ENCODE results near the gene TIGD6. TPM values are rescaled to one million over a fixed set of nuclear protein-coding genes. Genes with fewer than 3 reads are reported as not detected.

The TIGD6 gene
- total RNA-seq, 4 donors from 2014 or later, result 0.62 to 3.0 (median 2.3) TPM

DNA sequence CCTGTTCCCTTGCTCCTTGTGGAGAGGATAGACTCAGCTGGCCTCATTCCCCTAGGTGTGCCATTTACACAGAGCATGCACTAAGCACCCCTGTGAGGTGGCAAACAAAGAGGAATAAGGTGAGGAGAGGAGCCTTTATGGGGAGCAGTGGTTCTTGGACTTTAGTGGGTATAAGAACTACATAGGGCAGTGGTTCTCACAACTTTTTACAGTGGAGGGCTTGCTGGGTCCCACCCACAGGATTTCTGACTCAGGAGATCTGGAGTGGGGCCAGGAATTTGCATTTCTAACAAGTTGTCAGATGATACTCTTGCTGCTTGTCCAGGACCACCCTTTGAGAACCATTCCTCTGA is 43.9 kb upstream of the TIGD6 start:
- H3K36me3 ChIP-seq, result peaks cover 0 to 99% of the 10 kb centered on the region in 2 donors
- DNase-seq (no peak), ATAC-seq (no peak)
- peaks cover 35 to 36% of the 10 kb centered on the region in 2 donors for H3K4me1 ChIP-seq
- in situ Hi-C loops (cut with MboI; ENCODE audit: low sequenced_read_pairs in 4 of 4) (loop anchor here in 1 of 4 donors (25.0 kb wide), 1 partner anchor 168 kb away; no protein-coding TSS in a partner anchor), intact Hi-C loops (cut with DNase I; ENCODE audit: low total_unique reads) (no loop called here)
- H3K9me3 ChIP-seq, result no peaks in the 10 kb centered on the region
- H3K4me3 ChIP-seq, result no peak overlapping the region
- no peaks in the 10 kb centered on the region for H3K27me3 ChIP-seq
- no peak overlapping the region for H3K27ac ChIP-seq
- TF ChIP-seq POLR2A (IDR thresholded peaks at IDR 0.05), result no peak
- TF ChIP-seq, protein P1, sequence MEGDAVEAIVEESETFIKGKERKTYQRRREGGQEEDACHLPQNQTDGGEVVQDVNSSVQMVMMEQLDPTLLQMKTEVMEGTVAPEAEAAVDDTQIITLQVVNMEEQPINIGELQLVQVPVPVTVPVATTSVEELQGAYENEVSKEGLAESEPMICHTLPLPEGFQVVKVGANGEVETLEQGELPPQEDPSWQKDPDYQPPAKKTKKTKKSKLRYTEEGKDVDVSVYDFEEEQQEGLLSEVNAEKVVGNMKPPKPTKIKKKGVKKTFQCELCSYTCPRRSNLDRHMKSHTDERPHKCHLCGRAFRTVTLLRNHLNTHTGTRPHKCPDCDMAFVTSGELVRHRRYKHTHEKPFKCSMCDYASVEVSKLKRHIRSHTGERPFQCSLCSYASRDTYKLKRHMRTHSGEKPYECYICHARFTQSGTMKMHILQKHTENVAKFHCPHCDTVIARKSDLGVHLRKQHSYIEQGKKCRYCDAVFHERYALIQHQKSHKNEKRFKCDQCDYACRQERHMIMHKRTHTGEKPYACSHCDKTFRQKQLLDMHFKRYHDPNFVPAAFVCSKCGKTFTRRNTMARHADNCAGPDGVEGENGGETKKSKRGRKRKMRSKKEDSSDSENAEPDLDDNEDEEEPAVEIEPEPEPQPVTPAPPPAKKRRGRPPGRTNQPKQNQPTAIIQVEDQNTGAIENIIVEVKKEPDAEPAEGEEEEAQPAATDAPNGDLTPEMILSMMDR (IDR thresholded peaks at IDR 0.05 in 4 of 5, conservative IDR thresholded peaks at IDR 0.05 in 1 of 5), result no peak

DNA sequence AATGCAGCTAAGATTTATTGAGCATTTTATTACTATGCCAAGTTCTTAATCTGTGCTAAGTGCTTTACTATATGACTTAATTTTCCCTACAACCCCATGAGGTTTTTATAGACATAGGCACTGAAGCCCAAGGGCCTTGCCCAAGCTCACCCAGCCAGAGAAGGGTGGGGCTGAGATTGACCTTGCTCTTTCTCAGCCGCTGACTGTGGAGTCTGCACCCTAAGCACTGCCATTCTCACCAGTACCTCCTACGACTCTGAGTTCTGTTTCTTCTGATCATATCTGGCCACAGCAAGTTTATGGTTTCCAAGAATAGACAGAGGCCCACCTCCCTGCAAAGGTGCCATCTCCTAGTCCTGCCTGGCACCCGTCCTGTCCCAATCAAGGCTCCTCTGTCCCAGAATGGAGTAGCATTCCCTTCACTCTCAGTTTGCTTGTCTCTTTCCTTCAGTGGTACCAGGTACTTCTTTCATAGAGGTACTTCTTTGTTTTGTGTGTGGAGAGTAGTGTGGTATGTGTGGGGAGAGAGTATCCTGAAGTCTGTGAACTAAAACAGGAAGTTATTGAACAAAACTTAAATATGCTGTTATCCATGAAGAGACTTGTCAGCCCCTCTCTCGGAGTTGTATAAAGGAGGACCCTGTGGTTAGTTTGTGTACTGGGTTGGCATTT is 43.3 kb upstream of the TIGD6 start:
- Histone ChIP-seq H3K27ac (peak overlapping the region in 3 of 4 donors; percentile 45 to 57 (median 53)), H3K4me1 (peaks cover 35 to 36% of the 10 kb centered on the region in 2 donors), H3K27me3 (no peaks in the 10 kb centered on the region), H3K9me3 (no peaks in the 10 kb centered on the region), H3K36me3 (peaks cover 0 to 98% of the 10 kb centered on the region in 2 donors), H3K4me3 (no peak overlapping the region)
- intact Hi-C loops (cut with DNase I; ENCODE audit: low total_unique reads) (no loop called here), in situ Hi-C loops (cut with MboI; ENCODE audit: low sequenced_read_pairs in 4 of 4) (loop anchor here in 1 of 4 donors (25.0 kb wide), 1 partner anchor 169 kb away; no protein-coding TSS in a partner anchor)
- TF ChIP-seq, protein P1 (IDR thresholded peaks at IDR 0.05 in 4 of 5, conservative IDR thresholded peaks at IDR 0.05 in 1 of 5), result no peak
- TF ChIP-seq POLR2A (IDR thresholded peaks at IDR 0.05), result no peak
- no peak for DNase-seq
- ATAC-seq, result peak in 1 of 2 donors; percentile 78

DNA sequence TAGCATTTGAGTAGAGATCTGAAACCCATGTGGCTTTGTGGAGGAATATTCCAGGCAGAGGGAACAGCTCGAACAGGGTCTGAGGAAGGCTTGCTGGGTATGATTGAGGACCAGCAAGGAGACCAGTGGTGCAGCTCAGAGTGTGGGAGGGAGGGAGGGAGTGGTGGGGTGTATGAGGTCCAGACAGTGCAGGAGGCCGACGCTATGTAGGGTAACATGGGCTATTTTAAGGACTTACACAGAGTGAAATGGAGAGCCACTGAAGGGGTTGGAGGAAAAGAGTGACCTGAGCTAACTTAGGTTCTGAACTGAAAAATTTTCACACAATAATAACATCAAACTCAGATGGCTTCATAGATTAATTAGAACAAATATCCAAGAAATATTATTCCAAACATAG is 42.0 kb upstream of the TIGD6 start:
- intact Hi-C loops (cut with DNase I; ENCODE audit: low total_unique reads), result no loop called here
- TF ChIP-seq, protein P1 (IDR thresholded peaks at IDR 0.05 in 4 of 5, conservative IDR thresholded peaks at IDR 0.05 in 1 of 5), result no peak
- TF ChIP-seq POLR2A (IDR thresholded peaks at IDR 0.05), result no peak

DNA sequence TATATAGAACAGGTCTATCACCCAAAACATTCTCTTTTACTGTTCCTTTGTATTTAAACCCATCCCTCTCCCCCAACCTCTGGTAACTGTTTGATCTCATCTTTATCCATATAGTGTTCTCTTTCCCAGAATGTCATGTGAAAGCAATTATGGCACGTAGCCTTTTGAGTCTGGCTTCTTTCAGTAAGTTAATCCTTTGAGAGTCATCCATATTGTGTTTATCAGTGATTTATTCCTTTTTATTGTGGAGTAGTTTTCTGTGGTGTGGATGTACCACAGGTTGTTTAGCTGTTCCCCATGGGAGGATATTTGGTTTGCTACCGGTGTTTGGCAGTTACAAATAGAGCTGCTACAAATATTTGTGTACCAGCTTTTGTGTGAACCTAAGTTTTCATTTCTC is 38.1 kb upstream of the TIGD6 start:
- intact Hi-C loops (cut with DNase I; ENCODE audit: low total_unique reads) (no loop called here), in situ Hi-C loops (cut with MboI; ENCODE audit: low sequenced_read_pairs in 4 of 4) (loop anchor here in 1 of 4 donors (25.0 kb wide), 1 partner anchor 174 kb away; no protein-coding TSS in a partner anchor)
- TF ChIP-seq, protein P1 (IDR thresholded peaks at IDR 0.05 in 4 of 5, conservative IDR thresholded peaks at IDR 0.05 in 1 of 5), result no peak
- no peak for TF ChIP-seq POLR2A (IDR thresholded peaks at IDR 0.05)
- no peaks in the 10 kb centered on the region for H3K9me3 ChIP-seq
- H3K4me3 ChIP-seq, result no peak overlapping the region
- ATAC-seq (no peak), DNase-seq (no peak)
- H3K27ac ChIP-seq, result no peak overlapping the region
- peaks cover 0 to 75% of the 10 kb centered on the region in 2 donors for H3K36me3 ChIP-seq
- H3K27me3 ChIP-seq, result no peaks in the 10 kb centered on the region
- H3K4me1 ChIP-seq, result peaks cover 35 to 39% of the 10 kb centered on the region in 2 donors

More for the DNA sequence above, 42.0 kb upstream of the TIGD6 start:
- Histone ChIP-seq H3K4me1 (peaks cover 35 to 36% of the 10 kb centered on the region in 2 donors), H3K9me3 (no peaks in the 10 kb centered on the region), H3K27me3 (no peaks in the 10 kb centered on the region), H3K27ac (peak overlapping the region; percentile 43 to 57 (median 53)), H3K36me3 (peaks cover 0 to 91% of the 10 kb centered on the region in 2 donors), H3K4me3 (no peak overlapping the region)
- in situ Hi-C loops (cut with MboI; ENCODE audit: low sequenced_read_pairs in 4 of 4), result loop anchor here in 1 of 4 donors (25.0 kb wide), 1 partner anchor 170 kb away; no protein-coding TSS in a partner anchor
- DNase-seq (no peak), ATAC-seq (peak; percentile 72 to 84)
